ENCODE measurements around the gene DPY19L3.
"Not testable (repeated sequence)": the region's sequence is repeated elsewhere in the genome, so short reads cannot be mapped to it uniquely, and the experiment has no call there.

DPY19L3 gene

DNA sequence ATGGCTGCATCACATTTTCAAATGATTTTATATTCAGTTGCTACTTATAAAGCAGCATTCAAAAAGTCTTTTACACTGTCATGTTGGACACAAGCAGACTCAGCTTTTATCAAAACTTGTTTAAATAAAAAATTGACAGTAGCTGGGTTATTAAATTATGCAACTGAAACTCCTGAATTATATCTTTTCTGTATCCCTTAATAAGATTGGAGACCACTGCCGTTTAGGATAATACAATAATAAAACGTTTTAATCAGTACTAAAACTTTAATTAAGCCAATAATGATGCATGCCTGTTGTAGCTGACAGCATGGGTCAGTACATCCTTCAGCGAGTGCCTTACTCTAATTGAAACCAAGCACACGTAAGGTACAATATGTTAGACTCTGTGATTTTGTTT is 78.0 kb downstream of the DPY19L3 start:
- no peak for DNase-seq
- peaks cover 0 to 18% (median 10%) of the 10 kb centered on the region in 3 donors for H3K9me3 ChIP-seq
- no peak overlapping the region for H3K27ac ChIP-seq
- H3K36me3 ChIP-seq = peaks cover 79 to 94% (median 91%) of the 10 kb centered on the region in 3 donors
- TF ChIP-seq CTCF (IDR thresholded peaks at IDR 0.05) = no peak
- H3K4me3 ChIP-seq = no peak overlapping the region
- no peaks in the 10 kb centered on the region for H3K27me3 ChIP-seq
- H3K4me1 ChIP-seq = no peaks in the 10 kb centered on the region
- intact Hi-C loops (cut with DNase I; ENCODE audit: low total_unique reads) = no loop called here

- H3K36me3 ChIP-seq = peaks cover 27 to 38% (median 30%) of the 10 kb centered on the region in 3 donors
- TF ChIP-seq CTCF (IDR thresholded peaks at IDR 0.05) = no peak
- no peaks in the 10 kb centered on the region for H3K27me3 ChIP-seq
- intact Hi-C loops (cut with DNase I; ENCODE audit: low total_unique reads) = no loop called here
- peaks cover 0 to 28% (median 19%) of the 10 kb centered on the region in 3 donors for H3K9me3 ChIP-seq
- no peaks in the 10 kb centered on the region for H3K4me1 ChIP-seq
- no peak overlapping the region for H3K4me3 ChIP-seq
- no peak for DNase-seq
- H3K27ac ChIP-seq = no peak overlapping the region
These were observed 84.4 kb downstream of the DPY19L3 start for GRCh38 chr19:32489971-32490370.

DNA sequence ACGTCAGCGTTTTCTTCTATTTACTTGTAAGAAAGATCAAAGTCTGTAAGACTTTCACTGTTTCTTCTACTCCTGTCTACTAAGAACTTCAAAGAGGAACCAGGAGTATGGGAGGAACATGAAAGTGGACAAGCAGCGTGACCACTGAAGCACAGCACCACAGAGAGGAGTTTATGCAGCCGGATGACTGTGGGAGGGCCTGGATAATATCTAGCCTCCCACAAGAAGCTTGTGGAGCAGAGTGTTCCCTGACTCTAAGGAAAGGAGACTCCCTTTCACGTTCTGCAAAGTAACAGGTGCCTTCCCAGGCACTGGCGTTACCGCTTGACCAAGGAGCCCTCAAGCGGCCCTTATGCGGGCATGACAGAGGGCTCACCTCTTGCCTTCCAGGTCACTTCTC is 91.8 kb downstream of the DPY19L3 start:
- Histone ChIP-seq H3K4me3 (no peak overlapping the region), H3K9me3 (no peaks in the 10 kb centered on the region), H3K27ac (no peak overlapping the region), H3K4me1 (no peaks in the 10 kb centered on the region), H3K27me3 (no peaks in the 10 kb centered on the region), H3K36me3 (no peaks in the 10 kb centered on the region)
- intact Hi-C loops (cut with DNase I; ENCODE audit: low total_unique reads) = no loop called here
- no peak for TF ChIP-seq CTCF (IDR thresholded peaks at IDR 0.05)
- no peak for DNase-seq

DNA sequence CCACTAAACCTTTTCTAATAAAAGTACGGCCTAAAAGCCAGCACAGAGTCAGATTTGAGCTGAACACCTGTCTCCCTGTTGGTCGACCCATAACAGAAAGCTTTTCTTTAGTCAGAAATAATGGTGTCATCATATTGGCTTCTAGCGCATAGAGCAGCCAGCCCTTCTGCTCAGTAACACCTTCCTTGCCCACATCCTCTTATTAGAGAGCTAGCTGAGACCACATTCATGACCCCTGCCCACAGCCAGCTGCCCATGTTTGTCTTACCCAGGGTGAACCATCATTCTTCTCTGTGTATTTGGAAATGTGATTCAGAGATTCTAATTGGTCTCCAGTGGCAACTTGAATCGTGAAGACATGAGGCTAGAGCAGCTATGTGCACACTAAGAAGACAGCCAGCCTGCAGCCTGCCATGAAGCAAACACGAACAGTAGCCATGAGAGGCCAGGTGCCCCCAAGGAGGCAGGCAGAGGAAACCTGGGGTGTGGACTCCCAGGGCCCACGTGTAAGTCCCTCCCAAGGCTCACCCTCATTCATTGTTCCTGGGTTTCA is 93.2 kb downstream of the DPY19L3 start:
- TF ChIP-seq CTCF (IDR thresholded peaks at IDR 0.05) = no peak
- Histone ChIP-seq H3K4me1 (no peaks in the 10 kb centered on the region), H3K27ac (no peak overlapping the region), H3K36me3 (no peaks in the 10 kb centered on the region), H3K9me3 (no peaks in the 10 kb centered on the region), H3K4me3 (no peak overlapping the region), H3K27me3 (no peaks in the 10 kb centered on the region)
- intact Hi-C loops (cut with DNase I; ENCODE audit: low total_unique reads) = no loop called here
- DNase-seq = no peak

DNA sequence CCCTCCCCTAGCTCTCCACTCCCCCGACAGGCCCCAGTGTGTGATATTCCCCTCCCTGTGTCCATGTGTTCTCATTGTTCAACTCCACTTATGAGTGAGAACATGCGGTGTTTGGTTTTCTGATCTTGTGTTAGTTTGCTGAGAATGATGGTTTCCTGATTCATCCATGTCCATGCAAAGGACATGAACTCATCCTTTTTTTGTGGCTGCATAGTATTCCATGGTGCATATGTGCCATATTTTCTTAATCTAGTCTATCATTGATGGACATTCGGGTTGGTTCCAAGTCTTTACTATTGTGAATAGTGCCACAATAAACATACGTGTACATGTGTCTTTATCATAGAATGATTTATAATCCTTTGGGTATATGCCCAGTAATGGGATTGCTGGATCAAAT is 106.9 kb downstream of the DPY19L3 start:
- intact Hi-C loops (cut with DNase I; ENCODE audit: low total_unique reads); H3K36me3 ChIP-seq; H3K4me1 ChIP-seq; H3K27ac ChIP-seq; DNase-seq; H3K9me3 ChIP-seq; H3K27me3 ChIP-seq; H3K4me3 ChIP-seq: not testable (repeated sequence)

DNA sequence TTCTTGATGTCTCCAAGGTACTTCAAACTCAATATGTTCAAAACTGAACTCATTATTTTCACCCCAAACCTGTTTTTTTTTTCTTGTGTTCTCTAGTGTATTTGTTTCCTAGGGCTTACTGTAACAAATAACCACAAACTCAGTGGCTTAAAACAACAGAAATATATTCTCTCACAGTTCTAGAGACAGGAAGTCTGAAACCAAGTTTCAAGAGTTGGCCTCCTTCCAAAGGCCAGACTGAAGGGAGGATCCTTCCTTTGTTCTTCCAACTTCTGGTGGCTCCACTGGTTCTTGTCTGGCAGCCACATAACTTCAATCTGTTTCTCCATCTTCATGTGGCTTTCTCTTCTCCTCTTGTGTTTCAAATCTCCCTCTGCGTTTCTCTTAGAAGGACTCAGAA is 113.5 kb downstream of the DPY19L3 start:
- H3K36me3 ChIP-seq = no peaks in the 10 kb centered on the region
- H3K9me3 ChIP-seq = no peaks in the 10 kb centered on the region
- H3K4me3 ChIP-seq = no peak overlapping the region
- H3K27me3 ChIP-seq = no peaks in the 10 kb centered on the region
- H3K4me1 ChIP-seq = no peaks in the 10 kb centered on the region
- no peak for DNase-seq
- no peak for TF ChIP-seq CTCF (IDR thresholded peaks at IDR 0.05)
- intact Hi-C loops (cut with DNase I; ENCODE audit: low total_unique reads) = no loop called here
- H3K27ac ChIP-seq = no peak overlapping the region

Data from tibial artery (tissue), 4 donors.